Pancreas (tissue), 10 donors: ENCODE measurements around the gene KIAA0930. TPM values are rescaled to one million over a fixed set of nuclear protein-coding genes. Genes with fewer than 3 reads are reported as not detected.

ENCODE experiments used
- ATAC-seq, 4 donors: fragments of 200-7000 bp; cut with Tn5 transposase; one replicate each; pipeline versions ENCODE4 v1.8.0 to v1.9.1; 2020; ENCODE audit warnings: mild to moderate bottlenecking in 4 of 4, moderate library complexity in 4 of 4
- DNase-seq, 6 donors: peaks; one replicate each; pipeline ENCODE4 v3.0.0-alpha.2; 2020
- FAIRE-seq: peaks from 2 replicates; lab custom pipeline; 2012; peaks lifted over from hg19 to GRCh38; lab: Jason Lieb, UNC
- H3K27ac ChIP-seq, 4 donors: fragments of 200-600 bp; sonication (generic); 1 replicate in 3 of 4; 2 replicates in 1 of 4; pipeline versions ENCODE4 v1.5.0 to v1.8.0; 2020
- H3K27me3 ChIP-seq, 4 donors: fragments of 200-600 bp; one replicate each; pipeline ENCODE4 v1.8.0; 2021
- H3K36me3 ChIP-seq, 3 donors: fragments of 200-600 bp; sonication (generic) in 1 of 3; one replicate each; pipeline versions ENCODE4 v1.5.0 to v1.8.0; 2020 to 2021
- H3K4me1 ChIP-seq, 3 donors: fragments of 200-600 bp; one replicate each; pipeline ENCODE4 v1.8.0; 2021
- H3K4me3 ChIP-seq, 4 donors: fragments of 200-600 bp; sonication (generic) in 2 of 4; one replicate each; pipeline versions ENCODE4 v1.5.0 to v1.8.0; 2020 to 2021
- H3K9me3 ChIP-seq, 4 donors: fragments of 200-600 bp; one replicate each; pipeline ENCODE4 v1.8.0; 2021
- WGBS, 2 donors: extraction: QIAGEN DNeasy Blood & Tissue Kit; methylation state at CpG; one replicate each; pipeline ENCODE4 v1.1.7; 2013; 5-methylcytosine and 5-hydroxymethylcytosine counted together
- intact Hi-C, 3 donors: fragments of 100-400 bp; cut with DNase I; formaldehyde crosslinking; loops; one replicate each; pipeline versions ENCODE4 v1.11.1 to v1.14.2; 2022
- polyA plus RNA-seq, 2 donors: library from polyadenylated mRNA; stranded (reverse); fragments of 200-250 nt; gene quantifications; one replicate each; pipeline ENCODE4 v1.2.3, GENCODE V29; 2013
- total RNA-seq, 6 donors: library from RNA; stranded (reverse); fragmentation: NEBNext Ultra II Directional in 4 of 6; extraction: Animal tissue kit (Norgen Biotek cat#: 25700) in 4 of 6; gene quantifications; one replicate each; pipeline versions ENCODE4 v1.2.1 to v1.2.4, GENCODE V29; 2021 to 2023
- TF ChIP-seq, protein P1 (sequence below), 4 donors: fragments of 200-600 bp; sonication (generic) in 3 of 4; IDR thresholded peaks; one replicate each; pipeline versions ENCODE4 v1.5.0 to v1.8.0; 2021; ENCODE audit warnings: antibody characterized with exemption in 4 of 4
- donor health status: healthy with polysubstance abuse.
- donor health status: DM: no; HTN: no; CAD: no; lungs with moderate emphysema.
- donor health status: DM: no; HTN: no; CAD: no.
- donor health status: control.
- donor health status: control.
- donor health status: Bipolar disorder and iron deficiency.
- donor health status: DM: yes; HTN: yes; CAD: no.
- donor health status: DM: no; HTN: no; CAD: no.
- donor health status: DM: no; HTN: no; CAD: no.
- donor health status: DM: yes; HTN: yes; CAD: no.

Gene KIAA0930
- total and polyA plus RNA-seq, 8 donors: 14.6 to 36.8 (median 20.0) TPM

DNA sequence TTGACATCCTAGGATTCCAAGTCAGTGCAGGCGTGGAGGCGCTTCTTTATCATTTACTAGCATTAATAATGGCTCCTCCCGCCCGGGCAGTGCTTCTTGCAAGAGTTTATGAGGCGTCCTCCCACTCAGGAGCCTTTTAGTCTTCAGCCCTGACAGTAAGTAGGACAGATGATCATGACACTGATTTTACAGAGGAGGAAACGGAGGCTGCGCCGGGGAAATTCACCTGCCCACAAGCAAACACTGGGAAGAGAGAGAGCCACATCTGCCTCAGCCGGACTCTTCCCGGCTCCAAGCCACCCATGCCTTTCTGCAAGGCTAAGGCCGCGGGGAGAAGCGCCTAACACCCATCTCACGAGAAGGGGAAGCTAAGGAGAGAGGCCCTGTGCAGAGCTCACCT lies 35.9 kb downstream of the KIAA0930 start:
- TF ChIP-seq, protein P1, sequence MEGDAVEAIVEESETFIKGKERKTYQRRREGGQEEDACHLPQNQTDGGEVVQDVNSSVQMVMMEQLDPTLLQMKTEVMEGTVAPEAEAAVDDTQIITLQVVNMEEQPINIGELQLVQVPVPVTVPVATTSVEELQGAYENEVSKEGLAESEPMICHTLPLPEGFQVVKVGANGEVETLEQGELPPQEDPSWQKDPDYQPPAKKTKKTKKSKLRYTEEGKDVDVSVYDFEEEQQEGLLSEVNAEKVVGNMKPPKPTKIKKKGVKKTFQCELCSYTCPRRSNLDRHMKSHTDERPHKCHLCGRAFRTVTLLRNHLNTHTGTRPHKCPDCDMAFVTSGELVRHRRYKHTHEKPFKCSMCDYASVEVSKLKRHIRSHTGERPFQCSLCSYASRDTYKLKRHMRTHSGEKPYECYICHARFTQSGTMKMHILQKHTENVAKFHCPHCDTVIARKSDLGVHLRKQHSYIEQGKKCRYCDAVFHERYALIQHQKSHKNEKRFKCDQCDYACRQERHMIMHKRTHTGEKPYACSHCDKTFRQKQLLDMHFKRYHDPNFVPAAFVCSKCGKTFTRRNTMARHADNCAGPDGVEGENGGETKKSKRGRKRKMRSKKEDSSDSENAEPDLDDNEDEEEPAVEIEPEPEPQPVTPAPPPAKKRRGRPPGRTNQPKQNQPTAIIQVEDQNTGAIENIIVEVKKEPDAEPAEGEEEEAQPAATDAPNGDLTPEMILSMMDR (IDR thresholded peaks at IDR 0.05): no peak
- Histone ChIP-seq H3K4me3 (no peak overlapping the region), H3K36me3 (peaks cover 0 to 10% (median 0%) of the 10 kb centered on the region in 3 donors), H3K9me3 (no peaks in the 10 kb centered on the region), H3K4me1 (no peaks in the 10 kb centered on the region), H3K27me3 (no peaks in the 10 kb centered on the region), H3K27ac (no peak overlapping the region)
- WGBS, 2 donors: 89 to 90% methylated on average over 14 of the region's 14 CpGs
- DNase-seq (peak in 1 of 6 donors; percentile 5), FAIRE-seq (no peak), ATAC-seq (no peak)
- intact Hi-C loops: no loop called here

DNA sequence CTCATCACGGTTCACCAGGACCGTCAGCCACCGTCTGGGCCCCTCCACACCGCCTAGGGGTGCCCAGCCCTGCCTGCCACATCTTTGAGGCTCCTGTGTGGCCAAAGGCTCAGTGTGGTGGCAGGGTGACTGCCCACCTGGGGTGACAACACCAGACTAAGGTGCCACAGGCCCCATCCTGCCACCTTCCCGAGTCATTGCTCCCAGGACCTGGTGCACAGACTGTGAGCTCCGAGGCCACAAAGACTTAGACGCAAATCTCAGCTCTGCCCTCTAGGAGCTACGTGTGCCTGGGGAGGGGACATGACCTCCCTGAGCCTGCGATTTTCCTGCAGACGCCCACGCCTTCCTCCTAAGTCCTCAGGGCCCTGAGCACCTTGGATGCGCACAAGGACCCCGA lies 36.5 kb downstream of the KIAA0930 start:
- TF ChIP-seq, protein P1 (IDR thresholded peaks at IDR 0.05): no peak
- ATAC-seq (no peak), DNase-seq (peak in 1 of 6 donors; percentile 16), FAIRE-seq (no peak)
- intact Hi-C loops: no loop called here
- H3K27ac ChIP-seq: no peak overlapping the region
- H3K36me3 ChIP-seq: peaks cover 0 to 13% (median 4%) of the 10 kb centered on the region in 3 donors
- no peaks in the 10 kb centered on the region for H3K4me1 ChIP-seq
- WGBS, 2 donors: 87 to 89% methylated on average over 13 of the region's 13 CpGs
- no peaks in the 10 kb centered on the region for H3K27me3 ChIP-seq
- H3K4me3 ChIP-seq: no peak overlapping the region
- H3K9me3 ChIP-seq: no peaks in the 10 kb centered on the region

DNA sequence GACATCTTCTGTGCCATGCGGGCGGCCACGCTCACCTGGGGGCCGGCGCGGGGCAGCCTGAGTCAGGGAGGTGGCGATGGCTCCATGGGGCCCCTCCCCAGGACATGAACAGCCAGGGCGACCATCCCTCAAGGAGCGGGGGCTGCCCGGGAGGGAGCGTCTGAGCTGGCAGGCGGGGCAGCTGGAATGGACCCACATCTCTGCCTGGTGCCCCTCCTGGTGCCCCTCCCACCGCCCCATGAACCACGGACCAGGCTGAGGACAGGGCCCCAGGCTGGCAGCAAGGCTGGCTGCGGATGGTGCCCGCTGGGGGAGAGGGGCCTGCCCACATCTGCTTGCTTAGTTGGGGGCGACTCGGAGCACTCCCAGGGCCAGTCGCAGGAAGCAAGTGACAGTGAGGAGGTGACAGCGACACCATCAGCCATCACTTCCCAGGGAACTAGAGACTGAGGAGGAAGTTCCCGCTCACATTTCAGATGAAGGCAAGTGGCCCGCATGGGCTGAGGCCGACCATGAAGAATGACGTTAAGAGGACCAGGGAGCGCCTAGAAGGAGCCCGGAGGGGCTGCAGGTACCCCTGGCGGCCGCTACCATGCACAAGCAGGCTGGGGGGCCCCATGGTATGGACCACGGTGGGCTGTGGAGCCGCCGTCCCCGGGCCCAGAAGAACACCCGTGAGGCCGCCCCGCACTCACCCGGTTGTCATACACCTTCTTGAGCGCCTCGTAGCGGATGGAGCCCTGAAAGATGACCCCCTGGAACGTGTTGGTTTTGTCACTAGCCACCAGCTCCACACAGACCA lies 37.3 kb downstream of the KIAA0930 start:
- ATAC-seq: no peak
- no peak overlapping the region for H3K4me3 ChIP-seq
- no peak overlapping the region for H3K27ac ChIP-seq
- H3K36me3 ChIP-seq: peaks cover 0 to 19% (median 6%) of the 10 kb centered on the region in 3 donors
- FAIRE-seq: no peak
- 95% methylated on average over 40 of the region's 40 CpGs for WGBS, 2 donors
- intact Hi-C loops: no loop called here
- no peaks in the 10 kb centered on the region for H3K4me1 ChIP-seq
- DNase-seq: peak in 1 of 6 donors; percentile 24
- H3K9me3 ChIP-seq: no peaks in the 10 kb centered on the region
- no peaks in the 10 kb centered on the region for H3K27me3 ChIP-seq
- TF ChIP-seq, protein P1 (IDR thresholded peaks at IDR 0.05): no peak

DNA sequence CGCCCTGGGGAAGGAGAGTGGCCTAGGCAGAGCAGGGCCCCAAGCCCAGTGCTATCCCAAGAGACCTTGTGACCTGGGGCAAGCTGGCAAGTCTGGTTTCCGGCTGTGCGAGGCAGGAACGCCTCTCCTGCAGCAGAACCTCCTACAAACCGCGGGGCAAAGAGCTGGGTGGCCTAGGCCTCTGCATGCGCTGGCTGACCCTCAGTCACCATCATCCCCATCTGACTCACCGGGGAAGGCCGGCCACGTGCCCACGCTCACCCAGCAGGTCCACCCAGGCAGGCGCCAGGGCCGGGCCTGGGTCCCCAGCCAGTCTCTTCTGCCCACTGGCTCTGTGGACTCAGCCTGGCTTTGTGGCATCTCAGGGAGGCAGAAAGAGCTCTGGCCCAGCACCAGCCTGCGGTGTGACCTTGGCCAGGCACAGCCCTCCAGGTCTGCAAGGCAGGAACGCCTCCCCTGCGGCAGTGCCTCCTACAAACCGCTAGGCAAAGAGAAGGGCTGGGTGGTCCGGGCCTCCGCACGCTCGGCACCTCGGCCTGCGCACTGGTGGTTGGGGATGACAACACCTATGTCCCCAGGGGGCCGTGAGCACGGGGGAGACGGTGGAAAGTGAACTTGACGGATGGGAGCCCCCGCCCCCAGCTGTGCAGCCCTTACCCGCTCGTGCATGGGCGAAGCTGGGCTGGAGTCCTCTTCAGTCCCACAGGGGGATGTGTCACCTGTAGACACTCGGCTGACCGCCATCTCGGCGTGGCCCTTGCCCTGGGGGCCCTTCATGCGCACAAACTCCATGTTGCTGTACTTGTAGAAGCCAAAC lies 38.2 kb downstream of the KIAA0930 start:
- Histone ChIP-seq H3K4me1 (no peaks in the 10 kb centered on the region), H3K36me3 (peaks cover 0 to 24% (median 6%) of the 10 kb centered on the region in 3 donors), H3K9me3 (no peaks in the 10 kb centered on the region), H3K4me3 (no peak overlapping the region), H3K27me3 (no peaks in the 10 kb centered on the region), H3K27ac (no peak overlapping the region)
- intact Hi-C loops: no loop called here
- no peak for FAIRE-seq
- DNase-seq: peak in 1 of 6 donors; percentile 8
- TF ChIP-seq, protein P1 (IDR thresholded peaks at IDR 0.05): no peak
- ATAC-seq: peak in 2 of 4 donors; percentile 13 to 16
- 92% methylated on average over 36 of the region's 36 CpGs for WGBS, 2 donors
